ENCODE results near the gene MLX.

GRCh38 chr17:42561897-42562387 is 5.0 kb upstream of the MLX start, which contains the start of gene COASY:
- TF ChIP-seq CTCF (conservative IDR thresholded peaks at IDR 0.05; ENCODE audit: low read length), result no peak
- no peak for TF ChIP-seq EZH2phosphoT487 (IDR thresholded peaks at IDR 0.05; ENCODE audit: borderline replicate concordance)
